IMR-90 (cell line): Measurements from ENCODE around the gene UBA1.

Source experiments
- CTCF ChIP-seq: conservative IDR thresholded peaks from 2 replicates; pipeline ENCODE4 v1.5.1; 2012; ENCODE audit warnings: mild to moderate bottlenecking, low read depth, low read length, improper control_type of control experiment
- RAD21 ChIP-seq: IDR thresholded peaks from 2 replicates; pipeline ENCODE4 v1.6.1; 2012; ENCODE audit warnings: low read length, improper control_type of control experiment
- RFX5 ChIP-seq: IDR thresholded peaks from 2 replicates; pipeline ENCODE4 v1.8.0; 2012; ENCODE audit warnings: low read depth, mild to moderate bottlenecking, low read length, moderate library complexity

GRCh38 chrX:47189906-47190305 is 3.7 kb upstream of the UBA1 start:
- TF ChIP-seq CTCF (no peak), RFX5 (no peak), RAD21 (no peak)
